ENCODE results near the gene UNC5A.

Gene UNC5A

DNA sequence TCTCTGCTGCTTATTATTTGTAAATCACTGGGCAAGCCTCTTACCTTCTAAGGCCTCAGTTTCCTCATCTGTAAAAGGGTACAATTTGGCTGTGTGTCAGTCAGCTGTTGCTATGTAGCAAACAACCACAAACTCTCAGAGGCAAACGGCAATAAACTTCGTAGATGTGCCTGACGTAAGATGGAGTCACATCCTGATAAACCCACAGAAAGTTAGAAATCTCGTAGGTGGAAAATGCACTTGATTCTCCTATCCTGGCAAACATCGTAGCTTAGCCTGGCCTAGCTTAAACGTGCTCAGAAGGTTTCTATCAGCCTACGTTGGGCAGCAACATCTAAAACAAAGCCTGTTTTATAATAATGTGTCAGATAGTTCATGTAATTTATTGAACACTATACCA is 35.0 kb upstream of the UNC5A start:
- H3K4me1 Mint-ChIP-seq, result peaks cover 14% of the 10 kb centered on the region
- H3K27me3 Mint-ChIP-seq (ENCODE audit: low read depth), result peaks cover 49% of the 10 kb centered on the region
- TF ChIP-seq, protein P1, sequence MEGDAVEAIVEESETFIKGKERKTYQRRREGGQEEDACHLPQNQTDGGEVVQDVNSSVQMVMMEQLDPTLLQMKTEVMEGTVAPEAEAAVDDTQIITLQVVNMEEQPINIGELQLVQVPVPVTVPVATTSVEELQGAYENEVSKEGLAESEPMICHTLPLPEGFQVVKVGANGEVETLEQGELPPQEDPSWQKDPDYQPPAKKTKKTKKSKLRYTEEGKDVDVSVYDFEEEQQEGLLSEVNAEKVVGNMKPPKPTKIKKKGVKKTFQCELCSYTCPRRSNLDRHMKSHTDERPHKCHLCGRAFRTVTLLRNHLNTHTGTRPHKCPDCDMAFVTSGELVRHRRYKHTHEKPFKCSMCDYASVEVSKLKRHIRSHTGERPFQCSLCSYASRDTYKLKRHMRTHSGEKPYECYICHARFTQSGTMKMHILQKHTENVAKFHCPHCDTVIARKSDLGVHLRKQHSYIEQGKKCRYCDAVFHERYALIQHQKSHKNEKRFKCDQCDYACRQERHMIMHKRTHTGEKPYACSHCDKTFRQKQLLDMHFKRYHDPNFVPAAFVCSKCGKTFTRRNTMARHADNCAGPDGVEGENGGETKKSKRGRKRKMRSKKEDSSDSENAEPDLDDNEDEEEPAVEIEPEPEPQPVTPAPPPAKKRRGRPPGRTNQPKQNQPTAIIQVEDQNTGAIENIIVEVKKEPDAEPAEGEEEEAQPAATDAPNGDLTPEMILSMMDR (IDR thresholded peaks at IDR 0.05; ENCODE audit: unreplicated experiment in 3 of 3), result no peak
- H3K4me3 Mint-ChIP-seq, result no peak overlapping the region
- H3K27ac Mint-ChIP-seq, result no peak overlapping the region
- no peaks in the 10 kb centered on the region for H3K9me3 Mint-ChIP-seq
- no peaks in the 10 kb centered on the region for H3K36me3 Mint-ChIP-seq (ENCODE audit: low read depth)

- TF ChIP-seq, protein P1 (IDR thresholded peaks at IDR 0.05; ENCODE audit: unreplicated experiment in 3 of 3), result no peak
- Mint-ChIP-seq H3K27ac (no peak overlapping the region), H3K9me3 (no peaks in the 10 kb centered on the region), H3K27me3 (ENCODE audit: low read depth) (peaks cover 58% of the 10 kb centered on the region), H3K4me1 (peaks cover 23% of the 10 kb centered on the region), H3K36me3 (ENCODE audit: low read depth) (no peaks in the 10 kb centered on the region), H3K4me3 (no peak overlapping the region)
Measured at GRCh38 chr5:176776141-176776865, 34.1 kb upstream of the UNC5A start.

GRCh38 chr5:176776916-176777315 is 33.4 kb upstream of the UNC5A start:
- no peaks in the 10 kb centered on the region for H3K9me3 Mint-ChIP-seq
- peaks cover 26% of the 10 kb centered on the region for H3K4me1 Mint-ChIP-seq
- no peak overlapping the region for H3K4me3 Mint-ChIP-seq
- TF ChIP-seq, protein P1 (IDR thresholded peaks at IDR 0.05; ENCODE audit: unreplicated experiment in 3 of 3), result no peak
- H3K27ac Mint-ChIP-seq, result no peak overlapping the region
- H3K27me3 Mint-ChIP-seq (ENCODE audit: low read depth), result peaks cover 57% of the 10 kb centered on the region
- no peaks in the 10 kb centered on the region for H3K36me3 Mint-ChIP-seq (ENCODE audit: low read depth)

GRCh38 chr5:176778921-176779465 is 31.4 kb upstream of the UNC5A start:
- peaks cover 51% of the 10 kb centered on the region for H3K27me3 Mint-ChIP-seq (ENCODE audit: low read depth)
- no peaks in the 10 kb centered on the region for H3K36me3 Mint-ChIP-seq (ENCODE audit: low read depth)
- no peak overlapping the region for H3K27ac Mint-ChIP-seq
- H3K4me1 Mint-ChIP-seq, result peaks cover 30% of the 10 kb centered on the region
- H3K4me3 Mint-ChIP-seq, result no peak overlapping the region
- TF ChIP-seq, protein P1 (IDR thresholded peaks at IDR 0.05; ENCODE audit: unreplicated experiment in 3 of 3), result no peak
- no peaks in the 10 kb centered on the region for H3K9me3 Mint-ChIP-seq

GRCh38 chr5:176779537-176779936 is 30.8 kb upstream of the UNC5A start:
- Mint-ChIP-seq H3K9me3 (no peaks in the 10 kb centered on the region), H3K4me3 (no peak overlapping the region), H3K36me3 (ENCODE audit: low read depth) (no peaks in the 10 kb centered on the region), H3K4me1 (peaks cover 30% of the 10 kb centered on the region), H3K27ac (no peak overlapping the region), H3K27me3 (ENCODE audit: low read depth) (peaks cover 46% of the 10 kb centered on the region)
- TF ChIP-seq, protein P1 (IDR thresholded peaks at IDR 0.05; ENCODE audit: unreplicated experiment in 3 of 3), result no peak

Data from nephron (organoid).